Large intestine (tissue), 3 donors: ENCODE measurements around the gene HOXB8. TPM values are rescaled to one million over a fixed set of nuclear protein-coding genes. Genes with fewer than 3 reads are reported as not detected.

ENCODE experiments used
- DNase-seq, 2 donors: peaks; one replicate each; pipeline versions ENCODE4 v3.0.0 to v3.0.0-alpha.2; 2013
- H3K27ac ChIP-seq: one replicate; pipeline ENCODE4 v1.5.1; 2013; ENCODE audit warnings: low read length
- H3K27me3 ChIP-seq: 2 replicates; pipeline ENCODE4 v1.6.1; 2013; ENCODE audit warnings: low read length; ENCODE audit not compliant: control insufficient read depth, insufficient read depth
- H3K36me3 ChIP-seq: 2 replicates; pipeline ENCODE4 v1.6.1; 2013; ENCODE audit warnings: low read length; ENCODE audit not compliant: control insufficient read depth, insufficient read depth
- H3K4me1 ChIP-seq: one replicate; pipeline ENCODE4 v1.6.1; 2013; ENCODE audit warnings: low read length; ENCODE audit not compliant: control insufficient read depth, insufficient read depth
- H3K4me3 ChIP-seq: one replicate; pipeline ENCODE4 v1.5.1; 2013; ENCODE audit warnings: low read length
- H3K9me3 ChIP-seq: one replicate; pipeline ENCODE4 v1.6.1; 2013; ENCODE audit warnings: mild to moderate bottlenecking, low read depth, low read length, moderate library complexity; ENCODE audit not compliant: control insufficient read depth
- WGBS: methylation state at CpG from one replicate; pipeline ENCODE4 v1.1.5; 2013; ENCODE audit warnings: low lambda C conversion rate; ENCODE audit not compliant: insufficient coverage; 5-methylcytosine and 5-hydroxymethylcytosine counted together
- polyA plus RNA-seq: library from polyadenylated mRNA; unstranded; fragments of 120-200 nt; gene quantifications from one replicate; pipeline ENCODE4 v1.2.1, GENCODE V29; 2013

The HOXB8 gene
- polyA plus RNA-seq, 1 donor = 1.8 TPM

DNA sequence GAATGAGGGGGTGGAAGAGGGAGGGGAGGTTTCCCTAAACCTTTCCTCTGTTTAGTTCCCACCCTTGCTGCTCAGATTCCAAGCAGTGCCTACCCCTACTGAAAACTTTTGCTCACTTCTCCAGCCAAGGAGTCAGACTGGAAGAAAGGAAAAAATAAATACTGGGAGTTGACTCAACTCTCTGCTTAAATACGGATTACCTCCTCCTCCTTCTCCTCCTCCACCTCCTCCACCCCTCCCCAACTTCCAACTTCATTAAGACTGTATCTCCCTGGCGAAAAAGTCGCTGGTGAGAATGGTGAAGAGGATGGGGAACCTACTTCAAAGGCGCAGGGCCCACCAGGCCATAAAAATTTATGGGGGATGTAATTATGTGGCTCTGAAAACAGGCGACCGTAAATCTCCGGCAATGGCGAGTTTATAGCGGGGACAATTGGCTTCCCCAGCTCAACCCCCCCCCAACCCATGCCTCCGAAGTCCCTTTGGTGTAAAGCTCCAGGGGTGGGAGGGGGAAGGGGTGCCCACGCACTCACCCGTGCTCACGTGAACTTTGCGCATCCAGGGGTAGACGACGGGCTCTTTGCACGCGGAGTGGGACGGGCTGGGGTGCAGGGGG is 37.7 kb downstream of the HOXB8 start:
- Histone ChIP-seq H3K27ac (peak overlapping the region; percentile 73), H3K4me3 (peak overlapping the region; percentile 32), H3K9me3 (peaks cover 3% of the 10 kb centered on the region), H3K27me3 (peaks cover 95% of the 10 kb centered on the region), H3K36me3 (peaks cover 6% of the 10 kb centered on the region), H3K4me1 (peaks cover 13% of the 10 kb centered on the region)
- DNase-seq = no peak
- WGBS = no CpG with 5 or more reads among the region's 19 CpGs

- Histone ChIP-seq H3K27me3 (peaks cover 95% of the 10 kb centered on the region), H3K9me3 (peaks cover 3% of the 10 kb centered on the region), H3K4me1 (peaks cover 13% of the 10 kb centered on the region), H3K27ac (peak overlapping the region; percentile 77), H3K36me3 (peaks cover 6% of the 10 kb centered on the region), H3K4me3 (peak overlapping the region; percentile 32)
- DNase-seq = no peak
- WGBS = no CpG with 5 or more reads among the region's 43 CpGs
Observed at GRCh38 chr17:48576479-48577309, 38.4 kb downstream of the HOXB8 start.

- peak overlapping the region; percentile 77 for H3K27ac ChIP-seq
- H3K27me3 ChIP-seq = peaks cover 95% of the 10 kb centered on the region
Observed at GRCh38 chr17:48575673-48576478, 39.2 kb downstream of the HOXB8 start.

DNA sequence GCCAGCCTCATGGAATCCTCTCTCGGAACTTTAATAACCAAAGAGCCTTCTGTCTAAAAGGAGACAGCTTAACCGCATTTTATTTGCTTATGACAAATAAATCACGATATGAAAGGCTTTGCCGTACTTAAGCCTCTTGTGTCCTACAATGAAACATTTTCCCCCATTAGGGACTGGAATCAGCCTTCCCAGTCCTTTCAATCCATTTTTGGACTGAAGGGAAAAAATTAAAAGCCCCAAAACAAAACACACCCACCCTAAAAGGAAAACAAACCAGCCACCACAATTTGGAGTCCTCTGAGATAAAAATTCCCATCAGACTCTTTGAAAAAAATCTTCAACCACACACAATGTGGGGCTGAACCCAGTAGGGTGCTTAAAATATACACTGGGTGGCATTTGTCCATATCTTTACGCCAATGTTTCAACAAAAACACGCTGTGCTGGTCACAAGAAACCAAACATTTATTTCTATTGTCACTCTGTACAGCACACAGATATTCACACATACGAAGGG is 40.0 kb downstream of the HOXB8 start:
- no CpG with 5 or more reads among the region's 7 CpGs for WGBS
- Histone ChIP-seq H3K9me3 (no peaks in the 10 kb centered on the region), H3K4me1 (peaks cover 3% of the 10 kb centered on the region), H3K4me3 (peak overlapping the region; percentile 3), H3K27ac (peak overlapping the region; percentile 77), H3K36me3 (peaks cover 6% of the 10 kb centered on the region), H3K27me3 (peaks cover 95% of the 10 kb centered on the region)
- no peak for DNase-seq

More at GRCh38 chr17:48575673-48576478, 39.2 kb downstream of the HOXB8 start:
- Histone ChIP-seq H3K4me3 (peak overlapping the region; percentile 20), H3K4me1 (peaks cover 10% of the 10 kb centered on the region), H3K36me3 (peaks cover 6% of the 10 kb centered on the region), H3K9me3 (no peaks in the 10 kb centered on the region)
- 39% methylated on average over 4 of the region's 22 CpGs for WGBS
- no peak for DNase-seq

- Histone ChIP-seq H3K36me3 (peaks cover 6% of the 10 kb centered on the region), H3K4me3 (peak overlapping the region; percentile 3), H3K9me3 (no peaks in the 10 kb centered on the region), H3K27ac (peak overlapping the region; percentile 77), H3K27me3 (peaks cover 95% of the 10 kb centered on the region), H3K4me1 (peaks cover 3% of the 10 kb centered on the region)
- no peak for DNase-seq
- 20% methylated on average over 3 of the region's 8 CpGs for WGBS
Observed at GRCh38 chr17:48574505-48575065, 40.5 kb downstream of the HOXB8 start.

- Histone ChIP-seq H3K27ac (peak overlapping the region; percentile 77), H3K4me1 (peaks cover 9% of the 10 kb centered on the region), H3K27me3 (peaks cover 97% of the 10 kb centered on the region), H3K9me3 (no peaks in the 10 kb centered on the region), H3K4me3 (no peak overlapping the region), H3K36me3 (peaks cover 6% of the 10 kb centered on the region)
- WGBS = no CpG with 5 or more reads among the region's 1 CpG
- no peak for DNase-seq
Observed at GRCh38 chr17:48571826-48572417, 43.2 kb downstream of the HOXB8 start.

- no peaks in the 10 kb centered on the region for H3K9me3 ChIP-seq
- H3K4me3 ChIP-seq = peak overlapping the region; percentile 21
- peaks cover 6% of the 10 kb centered on the region for H3K36me3 ChIP-seq
- 20% methylated on average over 2 of the region's 26 CpGs for WGBS
- H3K4me1 ChIP-seq = peaks cover 9% of the 10 kb centered on the region
- peaks cover 98% of the 10 kb centered on the region for H3K27me3 ChIP-seq
- DNase-seq = no peak
- peak overlapping the region; percentile 77 for H3K27ac ChIP-seq
Observed at GRCh38 chr17:48571024-48571818, 43.9 kb downstream of the HOXB8 start.

- Histone ChIP-seq H3K4me3 (peak overlapping the region; percentile 21), H3K36me3 (no peaks in the 10 kb centered on the region), H3K27me3 (peaks cover 98% of the 10 kb centered on the region), H3K27ac (peak overlapping the region; percentile 77), H3K9me3 (no peaks in the 10 kb centered on the region), H3K4me1 (peaks cover 9% of the 10 kb centered on the region)
- 22% methylated on average over 1 of the region's 19 CpGs for WGBS
- no peak for DNase-seq
Observed at GRCh38 chr17:48570325-48571023, 44.6 kb downstream of the HOXB8 start.
